H1 (cell line): ENCODE results near the gene UBASH3A. TPM values are rescaled to one million over a fixed set of nuclear protein-coding genes. Genes with fewer than 3 reads are reported as not detected.

Source experiments
- CTCF ChIA-PET: fragments of 300-600 bp; sonication (Branson Sonifier 250); formaldehyde crosslinking; loops from one replicate; lab custom pipeline; 2021; ENCODE audit not compliant: partially characterized antibody; lab: Charles Lee
- POLR2A ChIA-PET: fragments of 300-600 bp; sonication (Branson Sonifier 250); formaldehyde crosslinking; loops from one replicate; lab custom pipeline; 2021; ENCODE audit warnings: inconsistent platforms; ENCODE audit not compliant: partially characterized antibody; lab: Charles Lee
- DNase-seq, 2 experiments: peaks; one replicate each; pipeline versions ENCODE4 v3.0.0 to v3.0.0-alpha.2; 2010 to 2022; ENCODE audit warnings: low spot score in 2 of 2, low read depth in 1 of 2, mixed read lengths in 1 of 2
- FAIRE-seq: peaks from 2 replicates; lab custom pipeline; 2011; peaks lifted over from hg19 to GRCh38; lab: Jason Lieb, UNC
- H2AFZ ChIP-seq: 2 replicates; pipeline ENCODE4 v1.8.1; 2012; ENCODE audit warnings: low read length, inconsistent platforms
- H2AK5ac ChIP-seq: 2 replicates; pipeline ENCODE4 v1.6.1; 2013; ENCODE audit warnings: low read depth, low read length
- H2BK120ac ChIP-seq: replicated peaks from 2 replicates; pipeline ENCODE3; 2013; ENCODE audit warnings: low read depth, low read length, inconsistent platforms
- H2BK12ac ChIP-seq: 2 replicates; pipeline ENCODE4 v1.6.1; 2013; ENCODE audit warnings: low read depth, low read length
- H2BK15ac ChIP-seq: 2 replicates; pipeline ENCODE4 v1.6.1; 2013; ENCODE audit warnings: low read length
- H2BK20ac ChIP-seq: 2 replicates; pipeline ENCODE4 v1.6.1; 2013; ENCODE audit warnings: low read length
- H2BK5ac ChIP-seq: 2 replicates; pipeline ENCODE4 v1.6.1; 2013; ENCODE audit warnings: low read depth, low read length
- H3K14ac ChIP-seq: 2 replicates; pipeline ENCODE4 v1.6.1; 2013; ENCODE audit warnings: inconsistent platforms; ENCODE audit not compliant: insufficient read length
- H3K18ac ChIP-seq: 2 replicates; pipeline ENCODE4 v1.6.1; 2013; ENCODE audit warnings: low read length; ENCODE audit errors: extremely low read depth
- H3K23ac ChIP-seq: 2 replicates; pipeline ENCODE4 v1.6.1; 2013; ENCODE audit warnings: inconsistent platforms; ENCODE audit not compliant: insufficient read length
- H3K23me2 ChIP-seq: 2 replicates; pipeline ENCODE4 v1.6.1; 2013; ENCODE audit warnings: low read depth, low read length
- H3K27ac ChIP-seq: 2 replicates; pipeline ENCODE4 v1.6.1; 2011; ENCODE audit warnings: low read depth, low read length, inconsistent platforms
- H3K27me3 ChIP-seq, 4 experiments: replicated peaks in 1 of 4; 1 replicate in 1 of 4; 2 replicates in 3 of 4; pipeline versions ENCODE4 v1.6.1 to v1.8.1; 2011 to 2013; ENCODE audit warnings: low read length in 3 of 4, mild to moderate bottlenecking in 3 of 4, inconsistent platforms in 2 of 4, mixed read lengths in 2 of 4, moderate library complexity in 1 of 4; ENCODE audit not compliant: control insufficient read depth in 3 of 4, insufficient read depth in 3 of 4; ENCODE audit errors: extremely low read depth in 1 of 4
- H3K36me3 ChIP-seq, 4 experiments: 2 replicates each; pipeline versions ENCODE4 v1.6.1 to v1.8.1; 2011 to 2013; ENCODE audit warnings: mild to moderate bottlenecking in 4 of 4, low read length in 3 of 4, moderate library complexity in 2 of 4, control low read depth in 1 of 4, inconsistent platforms in 1 of 4; ENCODE audit not compliant: insufficient read depth in 4 of 4, control insufficient read depth in 2 of 4
- H3K4ac ChIP-seq: replicated peaks from 2 replicates; pipeline ENCODE3; 2013; ENCODE audit warnings: low read length, low read depth, mixed read lengths, inconsistent platforms; ENCODE audit not compliant: insufficient read length
- H3K4me1 ChIP-seq, 4 experiments: replicated peaks in 1 of 4; 1 replicate in 1 of 4; 2 replicates in 3 of 4; pipeline versions ENCODE4 v1.6.1 to v1.8.1; 2011 to 2013; ENCODE audit warnings: low read length in 3 of 4, inconsistent platforms in 2 of 4, mixed read lengths in 1 of 4; ENCODE audit not compliant: insufficient read depth in 4 of 4, control insufficient read depth in 3 of 4
- H3K4me2 ChIP-seq, 2 experiments: 2 replicates each; pipeline versions ENCODE4 v1.6.1 to v1.8.1; 2011 to 2013; ENCODE audit warnings: low read depth in 2 of 2, low read length in 2 of 2, control low read depth in 1 of 2, inconsistent platforms in 1 of 2, mild to moderate bottlenecking in 1 of 2; ENCODE audit not compliant: insufficient read depth in 1 of 2
- H3K4me3 ChIP-seq, 4 experiments: fragments of 200-600, 300-600 bp in 1 of 4; sonication (generic), shearing (Covaris generic), sonication (Bioruptor Twin) in 1 of 4; 2 replicates each; pipeline versions ENCODE4 v1.5.1 to v1.8.1; 2011 to 2016; ENCODE audit warnings: low read length in 4 of 4, low read depth in 3 of 4, control low read depth in 2 of 4, inconsistent platforms in 2 of 4, mild to moderate bottlenecking in 2 of 4, mixed read lengths in 1 of 4, moderate library complexity in 1 of 4; ENCODE audit not compliant: insufficient read depth in 2 of 4; ENCODE audit errors: extremely low read depth in 1 of 4
- H3K56ac ChIP-seq: replicated peaks from 2 replicates; pipeline ENCODE3; 2013; ENCODE audit warnings: low read depth, mild to moderate bottlenecking, mixed read lengths, low read length, inconsistent platforms; ENCODE audit not compliant: insufficient read length
- H3K79me1 ChIP-seq: 2 replicates; pipeline ENCODE4 v1.6.1; 2013; ENCODE audit warnings: low read depth, low read length, control low read depth
- H3K79me2 ChIP-seq, 2 experiments: 2 replicates each; pipeline versions ENCODE4 v1.6.1 to v1.8.1; 2012 to 2013; ENCODE audit warnings: low read length in 2 of 2, mild to moderate bottlenecking in 2 of 2, inconsistent platforms in 1 of 2; ENCODE audit not compliant: insufficient read depth in 2 of 2, control insufficient read depth in 1 of 2
- H3K9ac ChIP-seq, 4 experiments: replicated peaks in 1 of 4; 1 replicate in 1 of 4; 2 replicates in 3 of 4; pipeline versions ENCODE4 v1.6.1 to v1.8.1; 2011 to 2013; ENCODE audit warnings: low read depth in 3 of 4, low read length in 3 of 4, control low read depth in 2 of 4, mild to moderate bottlenecking in 2 of 4, moderate library complexity in 2 of 4, inconsistent platforms in 1 of 4; ENCODE audit errors: extremely low read depth in 1 of 4
- H3K9me3 ChIP-seq, 2 experiments: 2 replicates each; pipeline versions ENCODE4 v1.6.1 to v1.8.1; 2012 to 2013; ENCODE audit warnings: mild to moderate bottlenecking in 2 of 2, moderate library complexity in 2 of 2, control low read depth in 1 of 2, inconsistent platforms in 1 of 2, low read depth in 1 of 2, low read length in 1 of 2, mixed read lengths in 1 of 2; ENCODE audit not compliant: insufficient read depth in 2 of 2
- H4K20me1 ChIP-seq, 2 experiments: replicated peaks in 1 of 2; 2 replicates each; pipeline versions ENCODE3 to v1.8.1; 2011 to 2013; ENCODE audit warnings: inconsistent platforms in 2 of 2, low read length in 2 of 2, mild to moderate bottlenecking in 1 of 2; ENCODE audit not compliant: insufficient read depth in 2 of 2, control insufficient read depth in 1 of 2
- H4K5ac ChIP-seq: 2 replicates; pipeline ENCODE4 v1.6.1; 2013; ENCODE audit warnings: low read length, low read depth, mixed read lengths, inconsistent platforms; ENCODE audit not compliant: insufficient read length
- H4K8ac ChIP-seq: 2 replicates; pipeline ENCODE4 v1.8.0; 2013; ENCODE audit warnings: mild to moderate bottlenecking, moderate library complexity, low read length, inconsistent platforms; ENCODE audit not compliant: insufficient read depth; ENCODE audit errors: extremely low read depth
- H4K91ac ChIP-seq: replicated peaks from 2 replicates; pipeline ENCODE3; 2013; ENCODE audit warnings: low read length, mixed read lengths, inconsistent platforms; ENCODE audit not compliant: insufficient read length
- CBX5 ChIP-seq: fragments of 300-800, 300-1000 bp; sonication (generic); IDR thresholded peaks from 2 replicates; pipeline ENCODE4 v1.7.1; 2016; ENCODE audit warnings: antibody characterized with exemption, low read length, low read depth
- EP300 ChIP-seq, 2 experiments: IDR thresholded peaks; 1 replicate in 1 of 2; 2 replicates in 1 of 2; pipeline ENCODE4 v1.6.1; 2011 to 2012; ENCODE audit warnings: low read depth in 2 of 2, low read length in 2 of 2, mild to moderate bottlenecking in 2 of 2, borderline replicate concordance in 1 of 2, inconsistent platforms in 1 of 2, moderate library complexity in 1 of 2
- KDM4A ChIP-seq: IDR thresholded peaks from one replicate; pipeline ENCODE4 v1.7.1; 2012; ENCODE audit warnings: low read depth, mild to moderate bottlenecking, moderate library complexity, low read length, inconsistent platforms; ENCODE audit not compliant: severe bottlenecking
- NRF1 ChIP-seq: IDR thresholded peaks from 2 replicates; pipeline ENCODE4 v1.6.1; 2011; ENCODE audit warnings: mild to moderate bottlenecking, low read depth, low read length, improper control_type of control experiment
- POLR2AphosphoS5 ChIP-seq: IDR thresholded peaks from 2 replicates; pipeline ENCODE4 v1.6.1; 2011; ENCODE audit warnings: low read depth, low read length
- POU5F1 ChIP-seq: IDR thresholded peaks from 2 replicates; pipeline ENCODE4 v1.6.1; 2011; ENCODE audit warnings: low read depth, mild to moderate bottlenecking, low read length, moderate library complexity
- SIRT6 ChIP-seq: IDR thresholded peaks from one replicate; pipeline ENCODE4 v1.7.1; 2012; ENCODE audit warnings: low read length, inconsistent platforms
- SRF ChIP-seq: IDR thresholded peaks from 2 replicates; pipeline ENCODE4 v1.6.1; 2011; ENCODE audit warnings: mild to moderate bottlenecking, low read depth, low read length, moderate library complexity
- ZNF274 ChIP-seq: IDR thresholded peaks from 2 replicates; pipeline ENCODE4 v1.7.0; 2012; ENCODE audit warnings: low read length, borderline replicate concordance; ENCODE audit errors: extremely low read depth
- WGBS, 2 experiments: shearing (Covaris generic) in 1 of 2; methylation state at CpG; one replicate each; pipeline versions ENCODE4 v1.1.6 to v1.1.7; 2013 to 2015; ENCODE audit warnings: low lambda C conversion rate in 2 of 2, mixed read lengths in 2 of 2, inconsistent platforms in 1 of 2, low coverage in 1 of 2, missing lambda C conversion rate in 1 of 2; ENCODE audit not compliant: insufficient replicate concordance in 2 of 2, insufficient coverage in 1 of 2, insufficient read length in 1 of 2; ENCODE audit errors: extremely low coverage in 1 of 2, missing lambda C conversion rate in 1 of 2; 5-methylcytosine and 5-hydroxymethylcytosine counted together
- polyA plus RNA-seq, 7 experiments: library from polyadenylated mRNA; depleted of rRNA in 3 of 7; stranded (reverse) in 5 of 7; unstranded in 2 of 7; fragments of >200 nt in 5 of 7; fragments of 200-250 nt in 2 of 7; gene quantifications; 1 replicate in 5 of 7; 2 replicates in 1 of 7; 4 replicates in 1 of 7; pipeline versions ENCODE4 v1.2.1 to v1.2.3, GENCODE V29; 2011 to 2013; ENCODE audit warnings: missing spikeins in 2 of 7, mixed read lengths in 2 of 7
- total RNA-seq: library from RNA; stranded (reverse); fragmentation: NEBNext Ultra II Directional; extraction: Animal tissue kit (Norgen Biotek cat#: 25700); gene quantifications from 2 replicates; pipeline ENCODE4 v1.2.1, GENCODE V29; 2021
- TF ChIP-seq, protein P1 (sequence below), 3 experiments: IDR thresholded peaks; 1 replicate in 2 of 3; 2 replicates in 1 of 3; pipeline versions ENCODE4 v1.5.1 to v1.6.1; 2011; ENCODE audit warnings: low read length in 3 of 3, mild to moderate bottlenecking in 3 of 3, inconsistent platforms in 2 of 3, low read depth in 1 of 3, moderate library complexity in 1 of 3; ENCODE audit not compliant: insufficient read depth in 1 of 3; ENCODE audit errors: control extremely low read depth in 1 of 3

Gene UBASH3A
- total and polyA plus RNA-seq, 2 of the 8 experiments (the other 6 are each of a cell fraction or from before 2014, with no cell fraction given), result not detected

- H2BK12ac ChIP-seq, result no peak overlapping the region
- no peaks in the 10 kb centered on the region for H3K27me3 ChIP-seq
- H3K4me3 ChIP-seq, result no peak overlapping the region
- no peak overlapping the region for H3K56ac ChIP-seq
- no peak overlapping the region for H3K4me2 ChIP-seq
- no peak overlapping the region for H2BK120ac ChIP-seq
- H3K79me1 ChIP-seq, result no peaks in the 10 kb centered on the region
- no peaks in the 10 kb centered on the region for H3K4me1 ChIP-seq
- peaks cover 0 to 9% of the 10 kb centered on the region in 2 experiments for H4K20me1 ChIP-seq
- no peak overlapping the region for H2BK5ac ChIP-seq
- no peak overlapping the region for H3K18ac ChIP-seq
- no peak overlapping the region; the same call in 1 of the 2 replicates for H4K8ac ChIP-seq
- peaks cover 6% of the 10 kb centered on the region; the same call in 1 of the 2 replicates for H3K23me2 ChIP-seq
- no peak overlapping the region for H3K23ac ChIP-seq
- H3K9me3 ChIP-seq, result no peaks in the 10 kb centered on the region
- no peak overlapping the region for H3K9ac ChIP-seq
- POLR2A ChIA-PET, result no interaction called here
- no peak overlapping the region for H2BK15ac ChIP-seq
- DNase-seq (no peak), FAIRE-seq (no peak)
- CTCF ChIA-PET, result interaction anchor here (0.6 to 1.7 kb wide), 10 partner anchors 12 to 594 kb away, joined by 3 to 4 read pairs (median 3); no protein-coding TSS in a partner anchor
- no peak overlapping the region for H3K4ac ChIP-seq
- no peak overlapping the region for H4K91ac ChIP-seq
- H3K14ac ChIP-seq, result no peak overlapping the region
- H4K5ac ChIP-seq, result no peak overlapping the region
- no peaks in the 10 kb centered on the region for H3K79me2 ChIP-seq
- WGBS, 2 experiments, result 87% methylated on average over 34 of the region's 34 CpGs; no CpG with 5 or more reads in 1 of the 2 experiments
- no peak overlapping the region for H2AFZ ChIP-seq
- no peak overlapping the region for H2BK20ac ChIP-seq
- no peak overlapping the region for H2AK5ac ChIP-seq
- no peaks in the 10 kb centered on the region for H3K36me3 ChIP-seq
- H3K27ac ChIP-seq, result no peak overlapping the region
- TF ChIP-seq NRF1 (no peak), KDM4A (no peak), SIRT6 (no peak), POLR2AphosphoS5 (no peak), ZNF274 (no peak), CBX5 (no peak), SRF (no peak), EP300 (IDR thresholded peaks at IDR 0.05; ENCODE audit: borderline replicate concordance in 1 of 2, low read depth in 2 of 2, low read length in 2 of 2) (no peak), POU5F1 (no peak)
- TF ChIP-seq, protein P1, sequence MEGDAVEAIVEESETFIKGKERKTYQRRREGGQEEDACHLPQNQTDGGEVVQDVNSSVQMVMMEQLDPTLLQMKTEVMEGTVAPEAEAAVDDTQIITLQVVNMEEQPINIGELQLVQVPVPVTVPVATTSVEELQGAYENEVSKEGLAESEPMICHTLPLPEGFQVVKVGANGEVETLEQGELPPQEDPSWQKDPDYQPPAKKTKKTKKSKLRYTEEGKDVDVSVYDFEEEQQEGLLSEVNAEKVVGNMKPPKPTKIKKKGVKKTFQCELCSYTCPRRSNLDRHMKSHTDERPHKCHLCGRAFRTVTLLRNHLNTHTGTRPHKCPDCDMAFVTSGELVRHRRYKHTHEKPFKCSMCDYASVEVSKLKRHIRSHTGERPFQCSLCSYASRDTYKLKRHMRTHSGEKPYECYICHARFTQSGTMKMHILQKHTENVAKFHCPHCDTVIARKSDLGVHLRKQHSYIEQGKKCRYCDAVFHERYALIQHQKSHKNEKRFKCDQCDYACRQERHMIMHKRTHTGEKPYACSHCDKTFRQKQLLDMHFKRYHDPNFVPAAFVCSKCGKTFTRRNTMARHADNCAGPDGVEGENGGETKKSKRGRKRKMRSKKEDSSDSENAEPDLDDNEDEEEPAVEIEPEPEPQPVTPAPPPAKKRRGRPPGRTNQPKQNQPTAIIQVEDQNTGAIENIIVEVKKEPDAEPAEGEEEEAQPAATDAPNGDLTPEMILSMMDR (IDR thresholded peaks at IDR 0.05; ENCODE audit: control extremely low read depth in 1 of 3, insufficient read depth in 1 of 3, low read depth in 1 of 3, low read length in 3 of 3), result no peak
These were observed 40.4 kb downstream of the UBASH3A start for GRCh38 chr21:42443876-42444744.
